Effector memory CD4-positive, alpha-beta T cell (primary cell): ENCODE measurements around the gene DUSP7.

Source experiments
- DNase-seq, 3 donors: peaks; one replicate each; pipeline ENCODE4 v3.0.0-alpha.2; 2020
- H3K27ac ChIP-seq: 2 replicates; pipeline ENCODE4 v1.7.0; 2013; ENCODE audit warnings: mild to moderate bottlenecking, low read length, moderate library complexity; ENCODE audit not compliant: insufficient read depth, poor library complexity, severe bottlenecking
- H3K27me3 ChIP-seq: replicated peaks from 2 replicates; pipeline ENCODE4 v1.7.0; 2013; ENCODE audit warnings: mild to moderate bottlenecking, low read length; ENCODE audit not compliant: insufficient read depth, control insufficient read depth, poor library complexity, severe bottlenecking
- H3K36me3 ChIP-seq: 2 replicates; pipeline ENCODE4 v1.7.0; 2013; ENCODE audit warnings: mild to moderate bottlenecking, low read length, moderate library complexity; ENCODE audit not compliant: control insufficient read depth, insufficient read depth
- H3K4me1 ChIP-seq: 2 replicates; pipeline ENCODE4 v1.7.0; 2013; ENCODE audit warnings: low read length, mild to moderate bottlenecking; ENCODE audit not compliant: control insufficient read depth, insufficient read depth, poor library complexity, severe bottlenecking
- H3K4me3 ChIP-seq: 2 replicates; pipeline ENCODE4 v1.7.0; 2013; ENCODE audit warnings: low read length, low read depth, mild to moderate bottlenecking; ENCODE audit not compliant: insufficient read depth, poor library complexity, severe bottlenecking
- H3K9me3 ChIP-seq: 2 replicates; pipeline ENCODE4 v1.7.0; 2013; ENCODE audit warnings: mild to moderate bottlenecking, low read length, moderate library complexity; ENCODE audit not compliant: control insufficient read depth

DUSP7 gene

GRCh38 chr3:52029535-52029934, 26.8 kb downstream of the DUSP7 start:
- Histone ChIP-seq H3K36me3 (no peaks in the 10 kb centered on the region), H3K4me1 (no peaks in the 10 kb centered on the region), H3K27ac (no peak overlapping the region), H3K27me3 (no peaks in the 10 kb centered on the region), H3K9me3 (no peaks in the 10 kb centered on the region), H3K4me3 (no peak overlapping the region)
- DNase-seq: no peak

- Histone ChIP-seq H3K4me3 (no peak overlapping the region), H3K36me3 (no peaks in the 10 kb centered on the region), H3K27ac (no peak overlapping the region), H3K9me3 (no peaks in the 10 kb centered on the region), H3K27me3 (no peaks in the 10 kb centered on the region), H3K4me1 (no peaks in the 10 kb centered on the region)
- no peak for DNase-seq
Measured at GRCh38 chr3:52029053-52029452, 27.3 kb downstream of the DUSP7 start.

GRCh38 chr3:52028572-52028971, 27.8 kb downstream of the DUSP7 start:
- Histone ChIP-seq H3K4me1 (no peaks in the 10 kb centered on the region), H3K27ac (no peak overlapping the region), H3K36me3 (no peaks in the 10 kb centered on the region), H3K9me3 (no peaks in the 10 kb centered on the region), H3K4me3 (no peak overlapping the region), H3K27me3 (no peaks in the 10 kb centered on the region)
- DNase-seq: no peak

- no peak overlapping the region for H3K27ac ChIP-seq
- DNase-seq: no peak
- no peaks in the 10 kb centered on the region for H3K4me1 ChIP-seq
- no peaks in the 10 kb centered on the region for H3K9me3 ChIP-seq
- no peaks in the 10 kb centered on the region for H3K36me3 ChIP-seq
- no peaks in the 10 kb centered on the region for H3K27me3 ChIP-seq
- H3K4me3 ChIP-seq: no peak overlapping the region
Measured at GRCh38 chr3:52026041-52026440, 30.3 kb downstream of the DUSP7 start.

- Histone ChIP-seq H3K27me3 (no peaks in the 10 kb centered on the region), H3K4me3 (no peak overlapping the region), H3K36me3 (no peaks in the 10 kb centered on the region), H3K9me3 (no peaks in the 10 kb centered on the region), H3K27ac (no peak overlapping the region), H3K4me1 (no peaks in the 10 kb centered on the region)
- DNase-seq: no peak
Measured at GRCh38 chr3:52025453-52025852, 30.9 kb downstream of the DUSP7 start.

- Histone ChIP-seq H3K4me3 (no peak overlapping the region), H3K27ac (no peak overlapping the region), H3K27me3 (no peaks in the 10 kb centered on the region), H3K4me1 (no peaks in the 10 kb centered on the region), H3K36me3 (no peaks in the 10 kb centered on the region), H3K9me3 (no peaks in the 10 kb centered on the region)
- DNase-seq: no peak
Measured at GRCh38 chr3:52024765-52025452, 31.5 kb downstream of the DUSP7 start.

GRCh38 chr3:52023860-52024764, 32.3 kb downstream of the DUSP7 start:
- Histone ChIP-seq H3K27ac (no peak overlapping the region), H3K27me3 (no peaks in the 10 kb centered on the region), H3K4me3 (no peak overlapping the region), H3K4me1 (no peaks in the 10 kb centered on the region), H3K9me3 (no peaks in the 10 kb centered on the region), H3K36me3 (no peaks in the 10 kb centered on the region)
- DNase-seq: no peak

GRCh38 chr3:52023101-52023770, 33.1 kb downstream of the DUSP7 start:
- Histone ChIP-seq H3K27me3 (no peaks in the 10 kb centered on the region), H3K4me3 (no peak overlapping the region), H3K4me1 (no peaks in the 10 kb centered on the region)

GRCh38 chr3:52022323-52023100, 33.9 kb downstream of the DUSP7 start:
- Histone ChIP-seq H3K4me3 (no peak overlapping the region), H3K27ac (no peak overlapping the region), H3K36me3 (no peaks in the 10 kb centered on the region), H3K27me3 (no peaks in the 10 kb centered on the region), H3K9me3 (no peaks in the 10 kb centered on the region), H3K4me1 (no peaks in the 10 kb centered on the region)
- DNase-seq: no peak

More at GRCh38 chr3:52023101-52023770, 33.1 kb downstream of the DUSP7 start:
- Histone ChIP-seq H3K36me3 (no peaks in the 10 kb centered on the region), H3K27ac (no peak overlapping the region), H3K9me3 (no peaks in the 10 kb centered on the region)
- no peak for DNase-seq
